Dedifferentiated amniotic fluid mesenchymal stem cell (primary cell): Measurements from ENCODE around the gene CADM2.

Experiments used
- DNase-seq: peaks from one replicate; pipeline ENCODE4 v3.0.0-alpha.2; 2016; ENCODE audit errors: extremely low spot score

Gene CADM2

DNA sequence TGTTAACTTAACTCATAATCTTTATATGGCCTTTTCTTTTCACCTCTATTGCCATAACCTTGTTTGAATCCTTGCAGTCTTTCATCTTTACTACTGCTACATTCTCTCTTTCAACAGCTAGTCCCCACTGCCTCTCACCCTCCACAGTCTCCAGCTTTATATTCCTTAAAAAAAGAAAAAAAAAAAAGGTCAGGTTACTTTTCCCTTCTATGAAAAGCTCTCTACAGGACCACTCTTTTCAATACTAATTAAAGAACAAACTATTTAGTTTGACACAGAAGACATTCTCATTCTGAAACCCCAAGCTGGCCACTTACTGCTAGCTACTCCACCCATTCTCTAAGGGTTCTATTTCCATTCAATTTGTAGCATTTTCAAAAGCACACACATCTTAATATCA lies 25.6 kb downstream of the CADM2 start:
- no peak for DNase-seq

DNA sequence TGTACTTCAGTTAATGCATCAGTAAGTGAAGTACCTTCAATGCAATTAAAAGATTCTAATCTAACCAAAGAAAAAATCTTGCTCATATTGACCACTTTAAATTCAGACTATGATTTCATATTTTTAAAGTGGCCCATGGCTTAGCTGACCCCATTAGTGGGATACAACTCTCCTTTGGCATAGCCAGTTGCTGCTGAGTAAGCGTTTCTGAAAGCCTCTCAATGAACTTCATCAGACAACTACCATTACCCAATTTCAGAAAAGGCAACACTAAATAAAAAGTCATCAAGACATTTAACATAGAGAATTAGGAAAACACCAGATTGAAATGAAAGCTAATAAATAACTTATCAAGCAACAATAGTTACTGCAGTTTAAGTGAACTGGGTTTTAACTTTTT lies 27.0 kb downstream of the CADM2 start:
- no peak for DNase-seq

DNA sequence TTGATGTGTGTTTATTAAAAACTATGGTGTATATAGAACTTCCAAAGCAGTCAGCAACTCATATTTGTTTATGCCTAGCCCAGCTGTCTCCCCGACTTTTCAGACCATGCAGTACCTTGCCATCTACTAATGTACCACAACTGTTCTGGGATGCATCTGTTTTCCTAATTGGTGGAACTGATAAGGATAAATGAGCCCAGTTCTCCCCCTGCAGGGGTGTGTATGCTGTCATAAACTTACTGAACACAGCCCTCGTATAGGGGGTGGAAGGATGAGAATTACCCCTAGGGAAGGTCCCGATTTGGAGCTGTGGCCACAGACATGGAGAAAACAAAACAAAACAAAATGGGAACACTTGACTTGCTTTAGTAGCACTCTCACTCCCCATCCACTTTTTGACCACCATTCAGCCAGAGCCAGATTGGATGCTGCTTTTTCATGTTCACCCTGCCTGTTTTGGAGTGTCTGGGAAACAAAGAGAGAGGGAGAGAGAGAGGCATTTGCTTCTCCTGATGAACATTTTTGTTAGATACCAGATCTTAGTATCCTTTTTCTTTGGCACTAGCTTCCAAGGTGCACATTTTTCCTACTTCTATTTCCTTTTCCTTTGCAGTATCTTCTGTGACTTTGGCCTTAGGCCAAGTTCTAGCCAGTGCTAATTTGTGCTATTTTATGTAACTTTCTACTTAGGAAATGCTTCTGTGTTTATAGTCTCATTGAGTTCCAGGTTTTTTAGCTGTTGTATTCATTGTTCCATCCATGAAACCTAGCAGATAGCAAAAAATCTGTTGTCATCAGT lies 29.1 kb downstream of the CADM2 start:
- DNase-seq: no peak

DNA sequence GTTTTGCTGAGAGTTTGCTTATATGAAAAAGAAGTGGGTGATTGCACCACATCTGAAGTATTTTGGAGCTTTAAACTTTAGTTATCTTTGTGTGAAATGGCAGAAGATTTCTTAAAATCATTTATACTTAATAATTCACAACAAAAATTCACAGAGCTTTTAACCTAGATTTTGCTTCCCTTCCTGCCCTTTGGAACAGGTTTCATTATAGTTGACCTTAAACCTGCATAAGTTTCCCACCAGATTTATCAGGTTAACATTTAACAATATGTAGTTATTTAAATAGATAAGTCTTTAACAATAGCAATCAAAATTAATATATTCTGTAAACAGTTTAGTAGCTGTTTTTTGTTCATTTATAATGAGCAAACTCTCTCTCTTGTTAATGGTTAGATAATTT lies 30.3 kb downstream of the CADM2 start:
- no peak for DNase-seq

DNA sequence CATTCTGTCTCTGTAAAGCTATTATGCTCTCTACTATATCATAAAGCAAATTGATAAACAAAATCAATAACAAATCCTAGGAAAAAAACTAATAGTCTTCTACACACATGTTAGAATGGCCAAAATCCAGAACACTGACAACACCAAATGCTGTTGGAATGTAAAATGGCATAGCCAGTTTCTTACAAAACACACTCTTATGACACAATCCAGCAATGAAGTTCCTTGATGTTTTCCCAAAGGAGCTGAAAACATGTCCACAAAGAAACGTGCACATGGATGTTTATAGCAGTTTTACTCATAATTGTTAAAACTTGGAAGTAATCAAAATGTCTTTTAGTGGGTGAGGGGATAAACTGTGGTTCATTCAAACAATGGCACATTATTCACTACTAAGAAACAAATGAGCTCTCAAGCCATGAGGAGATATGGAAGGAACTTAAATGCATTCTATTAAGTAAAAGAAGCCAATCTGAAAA lies 32.7 kb downstream of the CADM2 start:
- DNase-seq: no peak

DNA sequence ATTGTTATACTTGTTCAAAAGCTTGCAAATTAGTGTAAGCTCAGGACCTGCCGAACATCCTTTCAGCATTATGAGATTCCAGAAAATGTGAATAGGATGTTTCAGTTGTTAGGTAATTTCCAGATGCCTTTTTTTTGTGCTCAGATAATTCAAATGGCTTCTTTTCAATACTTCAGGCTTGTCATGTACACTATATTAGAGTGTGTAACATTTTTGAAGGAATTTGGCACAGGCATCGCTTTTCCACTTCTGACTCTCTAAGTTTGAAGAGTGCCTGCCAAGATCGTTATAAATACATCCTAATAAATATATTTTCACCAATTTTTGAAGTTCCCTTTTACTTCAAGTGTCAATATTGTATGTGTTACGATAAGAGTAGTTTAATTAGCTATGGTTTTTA lies 35.2 kb downstream of the CADM2 start:
- no peak for DNase-seq

DNA sequence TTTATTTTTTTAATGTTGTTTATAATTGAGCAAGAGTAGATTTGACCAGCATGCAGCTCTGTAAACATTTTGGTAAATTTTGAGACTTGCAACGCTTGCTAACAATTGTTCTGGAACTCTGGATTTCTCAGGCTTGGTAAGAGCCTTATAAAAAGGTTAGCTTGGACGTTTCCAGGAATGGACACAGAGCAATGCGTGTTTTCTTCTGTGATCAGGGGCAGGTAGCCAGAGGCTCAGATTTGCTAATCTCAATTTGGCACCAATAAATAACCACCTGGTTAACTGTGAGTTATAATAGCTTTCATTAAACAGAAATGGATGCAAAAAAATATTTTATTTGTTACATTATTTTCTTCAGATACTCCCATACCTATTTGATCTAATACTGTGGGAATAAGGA lies 39.8 kb downstream of the CADM2 start:
- no peak for DNase-seq

DNA sequence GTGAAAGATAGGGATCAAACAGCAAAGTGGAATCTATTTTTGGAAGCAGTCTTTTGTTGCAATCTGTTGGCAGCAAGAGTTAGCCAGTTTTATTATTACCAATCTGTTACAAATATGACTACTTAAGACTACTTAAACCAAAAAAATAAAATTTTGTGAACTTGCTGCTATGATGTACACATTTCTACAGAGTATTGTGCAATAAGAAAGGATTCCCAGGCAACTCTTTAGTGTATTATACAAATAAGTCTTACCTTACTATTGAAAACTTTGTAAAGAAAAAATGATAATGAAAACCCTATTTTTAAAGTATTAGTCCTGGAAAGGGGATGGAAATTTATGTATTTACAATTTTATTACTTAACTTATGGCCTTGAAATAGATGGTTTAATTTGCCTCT lies 44.7 kb downstream of the CADM2 start:
- DNase-seq: no peak

DNA sequence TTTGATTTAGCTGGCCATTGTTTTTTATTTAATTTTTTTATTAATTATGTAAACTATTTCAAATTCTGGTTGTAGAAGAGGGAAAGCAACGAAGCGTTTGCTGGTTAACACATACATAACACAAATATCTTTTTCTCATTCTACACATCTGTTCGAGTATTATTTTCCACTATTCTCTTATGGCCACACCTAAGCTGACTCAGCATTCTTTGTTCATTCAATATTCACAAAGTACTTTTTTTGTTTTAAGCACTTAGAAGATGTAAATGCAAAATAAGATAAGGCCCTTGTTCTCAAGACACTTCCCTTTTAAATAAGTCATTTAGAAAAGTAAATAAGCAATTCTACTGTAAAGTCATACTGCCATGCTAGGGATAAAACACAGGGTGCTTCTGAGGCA lies 45.4 kb downstream of the CADM2 start:
- no peak for DNase-seq

DNA sequence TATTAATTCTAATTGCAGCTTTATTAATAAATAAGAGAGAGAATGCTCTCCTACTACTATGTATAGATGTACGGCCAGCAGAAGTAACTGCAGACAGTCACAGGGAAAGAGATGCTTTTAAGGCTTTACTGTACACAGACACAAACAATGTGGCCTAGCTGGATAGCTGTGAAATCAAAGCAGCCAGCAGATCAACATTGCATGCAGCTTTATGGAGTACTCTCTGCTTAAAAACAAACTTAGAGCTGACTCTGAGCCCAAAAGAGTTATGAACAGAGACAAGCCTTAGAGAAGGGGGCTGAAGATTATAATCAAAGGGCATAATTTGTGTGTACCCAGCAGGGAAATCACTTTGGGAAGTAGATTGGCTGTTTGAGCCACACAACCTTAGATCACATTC lies 47.2 kb downstream of the CADM2 start:
- DNase-seq: no peak

DNA sequence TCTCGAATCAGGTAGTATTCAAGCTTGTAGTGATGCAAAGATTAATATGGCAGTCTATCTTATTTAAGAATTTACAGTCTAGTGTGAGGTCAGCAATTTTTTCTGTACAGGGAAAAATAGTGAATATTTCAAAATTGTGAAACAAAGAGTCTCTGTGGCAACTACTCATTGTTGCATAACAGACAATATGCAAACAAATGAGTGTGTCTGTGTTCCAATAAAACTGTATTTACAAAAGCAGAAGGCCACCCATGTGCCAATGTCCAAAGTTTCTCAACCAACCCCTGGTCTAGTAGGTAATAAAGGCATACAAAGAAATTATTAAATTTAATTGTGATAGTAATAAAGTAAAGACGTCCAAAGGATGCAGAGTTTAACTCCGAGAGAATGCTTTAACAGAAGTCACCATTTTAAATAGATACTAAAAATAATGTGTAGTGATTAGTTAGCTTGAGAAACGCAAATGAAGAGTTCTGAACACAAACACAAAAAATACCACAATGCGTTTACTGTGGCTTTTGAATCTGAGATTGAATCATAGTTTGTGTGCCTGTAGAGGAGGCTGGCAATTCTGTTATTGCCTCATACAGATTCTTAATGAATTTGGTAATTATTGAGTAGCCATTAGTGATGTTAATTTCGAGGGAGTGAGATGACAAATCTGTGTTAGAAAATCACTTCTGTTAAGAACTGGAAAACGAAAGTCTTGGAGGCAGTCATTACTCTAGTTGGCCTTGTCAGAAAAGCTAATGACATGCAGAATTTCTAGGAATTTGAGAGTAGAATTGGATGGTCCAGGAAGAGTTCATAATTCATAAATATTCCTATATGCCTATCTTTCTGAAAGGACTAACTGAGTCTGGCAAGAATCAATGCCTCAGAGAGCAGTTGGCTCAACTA lies 48.7 kb downstream of the CADM2 start:
- DNase-seq: no peak

DNA sequence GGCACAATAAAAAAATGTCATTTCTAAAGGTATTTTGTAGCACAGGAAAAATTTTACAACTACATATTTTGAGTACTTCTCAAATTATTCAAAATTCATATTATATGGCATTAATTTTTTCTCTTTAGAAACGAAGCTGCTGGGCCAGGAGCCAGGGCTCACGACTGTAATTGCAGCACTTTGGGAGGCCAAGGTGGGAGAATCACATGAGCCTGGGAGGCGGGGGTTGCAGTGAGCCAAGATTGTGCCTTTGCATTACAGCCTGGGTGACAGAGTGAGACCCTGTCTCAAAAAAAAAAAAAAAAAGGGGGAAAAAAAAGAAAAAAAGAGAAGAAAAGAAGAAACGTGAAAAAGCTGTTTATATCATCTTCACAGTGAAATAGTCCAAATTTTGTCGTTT lies 62.0 kb downstream of the CADM2 start:
- DNase-seq: no peak

DNA sequence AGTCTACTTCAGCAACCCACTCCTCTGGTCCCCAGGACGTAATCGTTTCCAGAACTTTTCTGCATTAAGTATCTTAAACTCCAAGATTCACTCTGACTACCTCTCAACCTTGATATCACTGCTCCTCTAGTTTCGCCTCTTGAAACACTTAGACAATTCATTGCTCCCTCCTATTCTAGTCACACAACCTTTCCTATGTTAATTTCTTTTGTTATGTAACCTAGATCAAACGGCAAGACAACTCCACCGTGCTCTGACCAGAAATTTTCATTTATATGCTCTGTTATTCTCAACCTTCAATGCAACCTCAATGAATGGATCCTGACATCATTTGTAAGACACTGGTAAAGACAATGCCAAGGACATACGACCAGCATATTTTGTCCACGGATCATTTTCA lies 71.3 kb downstream of the CADM2 start:
- no peak for DNase-seq

DNA sequence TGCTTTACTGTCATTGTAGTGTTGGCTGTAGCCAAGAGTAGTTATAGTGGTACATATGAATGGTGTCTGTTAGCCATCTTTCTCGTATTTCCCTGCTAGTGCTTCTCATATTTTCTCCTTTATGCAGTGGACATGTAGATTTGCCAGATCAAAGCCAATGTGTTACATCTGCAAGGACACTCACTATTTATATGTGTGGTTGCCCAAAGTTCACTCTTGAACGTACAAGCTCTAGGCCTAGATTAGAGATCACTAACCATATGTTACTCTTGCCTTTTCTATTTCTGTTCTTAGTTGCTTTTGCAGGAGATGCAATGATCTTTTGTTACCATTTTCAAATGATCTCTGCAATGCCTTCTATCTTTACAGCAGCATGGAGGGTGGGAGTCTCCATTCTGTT lies 78.4 kb downstream of the CADM2 start:
- DNase-seq: no peak

DNA sequence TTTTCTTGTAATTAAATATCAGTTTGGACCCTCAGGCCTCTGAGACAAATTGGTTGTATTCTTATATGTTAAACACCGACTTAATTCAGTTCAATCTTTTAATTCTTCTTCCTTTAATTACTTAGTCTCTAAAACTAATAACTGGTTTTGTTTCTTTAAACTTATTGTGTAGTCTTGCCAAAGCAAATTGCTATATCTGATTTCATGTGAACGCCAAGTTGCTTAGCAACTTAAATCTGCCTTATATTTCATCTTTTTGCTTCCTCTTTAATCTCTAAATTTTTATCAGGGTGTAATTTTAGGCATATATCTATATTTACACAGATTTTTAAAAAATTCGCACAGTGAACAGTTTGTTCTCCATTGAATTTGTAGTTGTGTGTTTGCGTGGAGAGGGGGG lies 82.2 kb downstream of the CADM2 start:
- DNase-seq: no peak

DNA sequence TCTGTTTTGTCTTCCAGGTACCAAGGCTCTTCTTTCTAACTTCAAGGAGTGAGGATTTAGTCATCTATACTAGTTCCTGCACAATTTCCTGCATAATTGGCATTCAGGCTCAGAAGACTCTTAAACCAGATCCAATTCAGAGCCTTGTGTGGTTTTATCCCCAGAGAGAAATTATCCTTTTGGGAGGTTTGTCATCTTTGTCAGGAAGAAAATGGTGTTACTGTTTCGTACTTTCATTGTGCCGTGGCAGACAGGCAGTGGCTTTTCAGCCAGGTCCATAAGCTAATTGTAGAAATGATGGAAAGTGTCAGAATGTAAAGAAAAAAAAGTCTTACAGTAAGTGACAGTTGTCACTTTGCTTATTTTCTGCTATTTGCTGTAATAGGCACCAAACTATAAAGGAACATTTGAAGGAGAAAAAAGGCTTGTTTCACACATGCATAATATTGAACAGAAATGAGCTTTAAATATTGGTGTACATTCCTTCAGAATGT lies 82.8 kb downstream of the CADM2 start:
- no peak for DNase-seq

DNA sequence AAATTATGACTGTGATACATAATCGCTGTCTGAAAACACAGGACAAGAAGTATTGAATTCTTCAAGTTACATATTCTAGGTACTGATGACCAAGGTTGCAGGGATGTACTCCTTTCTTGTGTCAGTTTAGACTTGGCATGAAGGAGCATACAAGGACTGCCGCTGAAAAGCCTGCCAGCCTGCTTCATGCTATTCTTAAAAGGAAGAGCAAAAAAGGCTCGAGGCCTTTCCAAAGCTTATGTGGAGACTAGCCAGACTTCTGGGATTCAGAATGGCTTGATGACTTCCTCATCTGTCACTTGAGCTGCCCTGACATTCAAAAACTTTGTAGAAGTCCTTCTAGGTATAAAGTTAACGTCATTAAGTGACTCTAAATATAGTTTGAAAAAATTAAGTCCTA lies 92.0 kb downstream of the CADM2 start:
- no peak for DNase-seq

DNA sequence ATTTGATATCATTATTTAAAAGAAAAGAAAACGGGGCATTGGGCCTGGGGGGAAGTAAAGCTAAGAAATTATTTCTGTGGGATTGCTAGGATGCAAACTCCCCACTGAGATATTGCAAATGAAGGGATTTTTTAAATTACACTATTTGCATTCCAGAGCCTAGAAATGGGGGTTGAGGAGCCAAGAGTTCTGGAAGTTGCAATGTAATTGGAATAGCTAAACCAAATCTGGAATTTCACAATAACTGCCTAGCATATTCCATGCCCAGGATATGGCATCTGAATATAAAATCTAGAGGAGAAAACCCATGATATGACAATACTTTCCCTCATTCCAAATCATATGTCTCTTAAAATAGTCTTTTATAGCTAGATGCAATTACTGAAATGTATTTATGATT lies 93.0 kb downstream of the CADM2 start:
- no peak for DNase-seq

DNA sequence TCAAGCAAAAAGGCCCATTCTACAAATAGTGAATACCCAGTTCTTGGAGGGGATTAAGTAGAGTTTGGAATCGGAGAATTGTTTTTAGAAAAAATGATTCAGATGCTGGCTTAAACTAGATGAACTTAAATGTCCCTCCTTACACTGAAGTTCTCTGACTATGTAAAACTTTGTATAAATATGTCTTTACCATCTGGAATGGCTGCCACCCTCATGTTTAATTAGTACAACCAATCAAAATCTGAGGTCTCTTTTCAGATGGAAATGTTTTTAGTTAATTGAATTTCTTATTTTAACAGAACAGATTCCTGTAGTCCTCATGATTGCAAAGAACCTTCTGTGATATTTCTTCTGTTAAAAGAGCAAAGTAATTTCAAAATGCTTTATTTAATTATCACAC lies 94.8 kb downstream of the CADM2 start:
- DNase-seq: no peak

DNA sequence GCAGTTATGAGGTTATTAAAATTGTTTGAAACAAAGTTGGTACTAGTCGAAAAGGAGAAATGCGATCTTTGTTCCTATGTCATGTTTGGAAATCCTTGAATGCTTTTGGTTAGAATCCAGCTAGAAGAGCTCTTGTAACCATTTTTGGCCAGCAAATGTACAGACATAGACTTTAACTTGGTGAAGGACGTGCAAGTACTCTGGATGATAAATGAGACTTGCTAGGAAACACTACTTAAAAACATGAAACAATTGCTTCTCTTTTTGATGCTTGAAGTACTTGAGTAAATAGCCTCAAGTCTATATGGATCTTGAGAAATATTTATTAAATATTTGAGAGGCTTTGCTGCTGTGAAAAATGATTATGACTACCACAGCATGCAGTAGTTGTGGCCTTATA lies 95.8 kb downstream of the CADM2 start:
- DNase-seq: no peak

DNA sequence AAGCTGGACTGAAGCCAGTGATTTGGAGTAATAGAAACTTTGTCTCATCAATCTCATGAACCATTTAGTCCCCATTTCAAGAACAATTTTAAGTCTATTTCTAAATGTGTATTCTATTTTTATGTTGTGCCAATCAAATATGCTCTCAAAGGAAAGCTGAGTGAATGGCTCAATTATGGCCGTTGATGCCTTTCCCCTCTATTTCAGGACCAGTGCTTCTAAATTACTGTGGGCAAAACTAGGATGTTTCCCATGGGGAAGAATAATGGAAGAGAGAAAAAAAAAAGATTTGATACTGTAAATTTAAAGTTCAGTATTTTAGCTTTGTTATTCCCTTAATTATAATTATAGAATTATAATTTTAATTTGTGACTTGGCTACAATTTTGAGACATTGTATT lies 110.1 kb downstream of the CADM2 start:
- no peak for DNase-seq

DNA sequence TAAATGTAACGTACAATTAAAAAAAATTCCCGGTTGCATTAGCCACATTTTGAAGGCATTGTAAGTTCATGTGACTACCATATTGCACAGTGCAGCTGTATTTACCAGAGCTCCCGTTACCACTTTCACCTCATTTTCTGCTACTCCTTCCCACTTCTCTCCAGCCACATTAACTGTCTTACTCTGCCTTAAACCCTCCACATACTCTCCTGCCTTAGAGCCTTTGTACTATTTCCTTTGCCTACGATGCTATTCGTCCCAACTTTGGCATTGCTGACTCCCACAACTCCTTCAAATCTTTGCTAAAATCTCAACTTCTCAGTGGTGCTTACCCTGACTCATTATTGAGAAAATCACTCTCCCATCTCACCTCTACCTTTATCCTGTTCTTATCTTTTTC lies 115.2 kb downstream of the CADM2 start:
- DNase-seq: no peak

DNA sequence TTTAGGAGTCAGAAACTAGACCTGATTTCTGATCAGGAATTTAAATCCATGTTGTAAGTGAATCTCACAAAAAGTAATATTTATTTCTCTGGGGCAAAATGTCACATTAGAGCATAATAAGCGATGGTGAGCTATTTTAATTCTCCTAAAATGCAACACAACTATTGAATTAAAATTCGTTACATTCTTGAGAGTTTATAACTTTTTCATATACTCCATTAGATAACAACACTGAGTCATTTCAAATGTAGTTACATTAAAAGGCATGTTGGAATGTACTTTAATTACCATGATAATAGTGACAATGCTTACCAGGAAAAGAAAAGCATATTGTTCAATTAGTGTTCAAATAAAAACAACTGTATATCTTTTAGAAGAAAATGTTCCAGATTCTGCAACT lies 116.9 kb downstream of the CADM2 start:
- no peak for DNase-seq
